NCI-H460 (cell line): ENCODE data around the gene HS3ST3B1. TPM values are rescaled to one million over a fixed set of nuclear protein-coding genes. Genes with fewer than 3 reads are reported as not detected.

Experiments
- DNase-seq: peaks from one replicate; pipeline ENCODE4 v3.0.0-alpha.2; 2016; ENCODE audit warnings: low read depth; ENCODE audit errors: extremely low read depth
- total RNA-seq: library from RNA; depleted of rRNA; stranded (reverse); fragments of >200 nt; shearing (Covaris generic); gene quantifications from 2 replicates; pipeline ENCODE4 v1.2.3, GENCODE V29; 2014

HS3ST3B1 gene
- total RNA-seq, 1 experiment from 2014 or later: 11.5 TPM

GRCh38 chr17:14302431-14303099 is 1.7 kb downstream of the HS3ST3B1 start:
- peak; percentile 79 for DNase-seq

GRCh38 chr17:14303343-14304221 is 2.7 kb downstream of the HS3ST3B1 start:
- no peak for DNase-seq

GRCh38 chr17:14304222-14304772 is 3.4 kb downstream of the HS3ST3B1 start:
- no peak for DNase-seq

GRCh38 chr17:14304773-14305517 is 4.1 kb downstream of the HS3ST3B1 start:
- no peak for DNase-seq

- no peak for DNase-seq
These were observed 5.1 kb downstream of the HS3ST3B1 start for GRCh38 chr17:14305785-14306496.

GRCh38 chr17:14306596-14306995 is 5.7 kb downstream of the HS3ST3B1 start:
- DNase-seq: no peak

GRCh38 chr17:14307560-14308024 is 6.7 kb downstream of the HS3ST3B1 start:
- DNase-seq: no peak

- no peak for DNase-seq
These were observed 7.7 kb downstream of the HS3ST3B1 start for GRCh38 chr17:14308636-14308964.

GRCh38 chr17:14308965-14309879 is 8.3 kb downstream of the HS3ST3B1 start:
- DNase-seq: peak; percentile 91

- DNase-seq: no peak
These were observed 9.2 kb downstream of the HS3ST3B1 start for GRCh38 chr17:14310101-14310500.

GRCh38 chr17:14310605-14311004 is 9.7 kb downstream of the HS3ST3B1 start:
- no peak for DNase-seq

- no peak for DNase-seq
These were observed 10.4 kb downstream of the HS3ST3B1 start for GRCh38 chr17:14311186-14311705.

GRCh38 chr17:14311981-14312380 is 11.1 kb downstream of the HS3ST3B1 start:
- no peak for DNase-seq

- DNase-seq: no peak
These were observed 11.6 kb downstream of the HS3ST3B1 start for GRCh38 chr17:14312522-14312921.

GRCh38 chr17:14316126-14316832 is 15.4 kb downstream of the HS3ST3B1 start:
- DNase-seq: no peak

GRCh38 chr17:14317383-14317782 is 16.5 kb downstream of the HS3ST3B1 start:
- DNase-seq: no peak

- DNase-seq: no peak
These were observed 17.4 kb downstream of the HS3ST3B1 start for GRCh38 chr17:14318109-14318917.

GRCh38 chr17:14318918-14319205 is 18.0 kb downstream of the HS3ST3B1 start:
- no peak for DNase-seq
